T-helper 17 cell (primary cell): ENCODE results near the gene MARCHF3. TPM values are rescaled to one million over a fixed set of nuclear protein-coding genes. Genes with fewer than 3 reads are reported as not detected.
"Not testable (repeated sequence)": the region's sequence is repeated elsewhere in the genome, so short reads cannot be mapped to it uniquely, and the experiment has no call there.

ENCODE experiments used
- ATAC-seq: fragments of 150-1000 bp; cut with Tn5 transposase; 2 replicates; pipeline ENCODE4 v1.10.0; 2021; ENCODE audit warnings: mild to moderate bottlenecking, moderate library complexity
- DNase-seq, 3 donors: peaks; one replicate each; pipeline versions ENCODE4 v3.0.0 to v3.0.0-alpha.2; 2020 to 2021
- H3K9me3 ChIP-seq: one replicate; pipeline ENCODE4 v1.7.0; 2013; ENCODE audit warnings: low read length, mild to moderate bottlenecking; ENCODE audit not compliant: control insufficient read depth, poor library complexity, severe bottlenecking
- H3K27ac Mint-ChIP-seq: one replicate; pipeline ENCODE4 v1.8.0; 2022; ENCODE audit warnings: mild to moderate bottlenecking, moderate library complexity, mixed read lengths
- H3K27me3 Mint-ChIP-seq: one replicate; pipeline ENCODE4 v1.8.0; 2022; ENCODE audit warnings: mixed read lengths
- H3K36me3 Mint-ChIP-seq: one replicate; pipeline ENCODE4 v1.8.0; 2022; ENCODE audit warnings: low read depth, mixed read lengths
- H3K4me1 Mint-ChIP-seq: one replicate; pipeline ENCODE4 v1.8.0; 2022; ENCODE audit warnings: mild to moderate bottlenecking, mixed read lengths
- H3K4me3 Mint-ChIP-seq: one replicate; pipeline ENCODE4 v1.8.0; 2022; ENCODE audit warnings: mild to moderate bottlenecking, moderate library complexity, mixed read lengths
- total RNA-seq, 4 donors: library from RNA in 2 of 4; stranded (reverse) in 2 of 4; gene quantifications; one replicate each; pipeline ENCODE4 v1.2.3 and lab custom pipeline; 2022 to 2026

Gene MARCHF3
- total RNA-seq, 2 donors from 2014 or later: 6.6 to 8.4 TPM

DNA sequence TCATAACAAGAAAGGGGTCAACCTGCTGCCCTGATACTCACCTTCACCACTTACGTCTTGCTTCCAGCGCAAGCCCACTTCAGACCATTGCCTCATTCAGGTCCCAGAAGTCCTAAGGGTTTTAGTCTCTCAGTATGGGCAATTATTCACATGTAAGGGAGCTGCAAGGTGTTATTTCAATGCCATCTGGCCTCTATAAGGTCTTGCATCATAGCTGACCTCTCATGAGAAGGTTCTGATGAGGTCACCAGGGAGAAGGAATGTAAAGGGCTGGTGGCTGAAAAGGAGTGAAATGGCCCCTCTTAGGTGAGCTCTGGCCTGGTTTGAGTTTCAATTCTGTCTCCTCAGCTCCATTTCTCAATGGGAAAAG lies 1.5 kb upstream of the MARCHF3 start:
- H3K36me3 Mint-ChIP-seq: no peaks in the 10 kb centered on the region
- H3K27ac Mint-ChIP-seq: no peak overlapping the region
- DNase-seq: no peak
- H3K27me3 Mint-ChIP-seq: peaks cover 13% of the 10 kb centered on the region
- H3K4me3 Mint-ChIP-seq: peak overlapping the region; percentile 91
- no peak for ATAC-seq
- H3K4me1 Mint-ChIP-seq: peaks cover 21% of the 10 kb centered on the region
- H3K9me3 ChIP-seq: no peaks in the 10 kb centered on the region

DNA sequence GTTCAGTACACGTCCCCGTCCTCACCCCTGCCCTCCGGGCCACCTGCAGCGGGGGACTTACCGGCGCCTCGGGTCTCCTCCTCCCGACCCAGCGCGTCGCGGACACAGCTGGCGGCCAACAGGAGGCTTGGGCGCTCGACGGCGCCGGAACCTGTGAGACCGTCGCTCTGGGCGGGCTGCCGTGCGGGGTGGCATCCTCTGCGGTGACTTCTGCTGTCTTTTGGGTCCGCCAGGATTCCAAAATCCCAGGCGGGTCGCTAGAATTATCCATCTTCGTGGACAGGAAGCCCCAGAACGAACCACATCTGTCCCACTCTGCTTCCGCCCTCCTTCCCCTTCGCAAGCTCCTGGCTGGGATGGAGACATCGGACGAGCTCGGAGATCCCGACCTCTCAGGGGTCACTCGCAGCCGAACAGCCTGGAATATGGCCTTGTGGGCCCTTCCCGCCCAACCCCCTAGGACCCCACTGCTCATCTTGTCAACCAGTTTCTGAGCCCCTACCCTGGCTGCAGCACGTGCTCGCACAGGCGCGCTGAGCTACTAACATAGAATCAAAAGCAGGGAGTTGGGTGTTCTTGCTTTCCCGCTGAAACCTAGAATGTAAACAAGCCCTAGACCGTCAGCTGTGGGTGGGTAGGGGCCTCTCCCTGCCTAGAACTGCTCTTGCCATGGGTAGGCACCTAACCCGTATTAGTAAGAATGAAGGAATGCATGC lies 947 bp upstream of the MARCHF3 start:
- H3K4me1 Mint-ChIP-seq: peaks cover 21% of the 10 kb centered on the region
- no peaks in the 10 kb centered on the region for H3K36me3 Mint-ChIP-seq
- no peaks in the 10 kb centered on the region for H3K9me3 ChIP-seq
- ATAC-seq (no peak), DNase-seq (peak in 2 of 3 donors; percentile 16 to 18)
- peak overlapping the region; percentile 91 for H3K4me3 Mint-ChIP-seq
- H3K27ac Mint-ChIP-seq: peak overlapping the region; percentile 37
- peaks cover 13% of the 10 kb centered on the region for H3K27me3 Mint-ChIP-seq

DNA sequence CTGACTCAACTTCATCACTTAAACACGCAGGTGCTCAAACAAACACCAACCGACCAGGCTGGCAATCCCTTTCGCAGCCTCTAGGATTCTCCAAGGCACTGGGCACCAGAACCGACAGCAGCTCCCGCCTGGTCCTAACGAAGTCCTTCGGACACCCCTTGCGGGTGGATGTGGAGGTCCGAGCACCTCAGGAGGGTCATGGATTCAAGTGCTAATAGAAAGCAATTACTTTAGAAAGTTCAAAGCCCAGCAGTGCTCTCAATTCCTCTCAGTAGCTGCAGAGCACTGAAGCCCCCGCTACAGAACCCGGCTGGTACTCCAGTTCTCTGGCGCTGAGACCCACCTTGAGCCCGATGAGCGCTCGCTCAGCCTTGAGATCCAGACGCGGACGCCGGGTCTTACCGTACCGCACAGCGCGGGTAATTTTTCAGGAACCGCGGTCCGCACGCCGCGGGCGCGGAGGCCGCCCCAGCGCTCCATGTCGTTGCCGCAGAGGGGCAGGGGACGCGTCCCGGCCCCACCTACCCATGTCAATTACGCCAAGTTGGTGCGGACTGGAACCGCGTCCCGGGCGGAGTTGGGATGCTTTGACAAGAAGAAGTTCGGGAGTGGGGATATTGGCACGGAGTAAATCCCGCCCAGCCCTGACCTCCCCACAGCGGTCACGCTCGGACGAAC lies 638 bp downstream of the MARCHF3 start:
- Mint-ChIP-seq H3K4me1 (peaks cover 24% of the 10 kb centered on the region), H3K27ac (peak overlapping the region; percentile 37), H3K36me3 (no peaks in the 10 kb centered on the region), H3K4me3 (peak overlapping the region; percentile 91), H3K27me3 (peaks cover 13% of the 10 kb centered on the region)
- ATAC-seq (peak; percentile 12), DNase-seq (peak; percentile 15 to 22 (median 20))
- H3K9me3 ChIP-seq: no peaks in the 10 kb centered on the region

DNA sequence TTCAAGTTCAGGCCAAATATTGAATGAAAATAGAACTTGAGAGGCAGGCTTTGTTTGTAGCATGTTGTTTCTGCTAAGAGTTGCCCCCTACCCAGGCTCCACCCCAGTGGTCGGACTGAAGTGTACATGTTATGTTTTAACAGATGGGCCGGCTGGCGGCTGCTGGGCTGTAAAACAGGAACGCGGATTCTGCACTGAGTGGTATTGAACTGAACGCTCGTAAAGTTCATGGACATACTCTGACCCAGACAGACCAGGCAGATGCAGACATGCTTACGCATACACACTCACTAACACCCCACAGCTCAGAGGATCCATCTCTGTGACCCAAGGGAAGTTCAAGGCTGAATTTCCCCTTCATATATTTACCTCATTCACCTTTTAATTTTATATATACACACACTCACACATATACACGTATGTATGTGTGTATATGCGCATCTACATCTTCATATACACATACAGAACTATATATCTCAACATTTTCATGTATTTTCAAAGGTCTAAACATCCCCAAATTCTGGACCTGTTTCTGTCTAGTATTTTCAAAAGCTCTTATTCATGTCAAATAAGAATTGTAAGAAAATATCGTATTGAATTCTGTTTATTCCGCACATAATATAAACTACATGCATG lies 1.4 kb downstream of the MARCHF3 start:
- Mint-ChIP-seq H3K27ac (no peak overlapping the region), H3K4me1 (peaks cover 25% of the 10 kb centered on the region), H3K36me3 (no peaks in the 10 kb centered on the region), H3K27me3 (peaks cover 9% of the 10 kb centered on the region), H3K4me3 (peak overlapping the region; percentile 91)
- H3K9me3 ChIP-seq: no peaks in the 10 kb centered on the region
- no peak for DNase-seq
- no peak for ATAC-seq

DNA sequence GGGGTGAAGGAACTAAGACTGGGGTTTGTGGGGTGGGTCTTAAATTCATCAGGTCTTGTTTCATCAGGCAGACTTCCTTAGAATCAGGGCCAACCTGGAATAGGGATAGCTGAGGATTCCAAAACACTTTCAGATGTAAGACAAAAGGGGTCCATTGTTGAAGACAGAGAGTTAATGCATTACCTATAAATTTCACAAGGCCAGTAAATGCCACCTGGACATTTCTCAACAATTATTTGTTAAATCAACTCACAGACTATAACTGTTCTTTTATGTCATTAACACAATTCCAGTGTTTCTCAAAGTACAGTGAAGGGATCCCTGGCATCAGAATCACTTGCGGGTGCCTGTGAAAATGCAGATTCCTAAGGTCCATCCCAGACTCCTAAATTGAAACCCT lies 2.8 kb downstream of the MARCHF3 start:
- Mint-ChIP-seq H3K36me3 (no peaks in the 10 kb centered on the region), H3K4me3 (no peak overlapping the region), H3K4me1 (peaks cover 26% of the 10 kb centered on the region), H3K27ac (no peak overlapping the region), H3K27me3 (peaks cover 6% of the 10 kb centered on the region)
- no peaks in the 10 kb centered on the region for H3K9me3 ChIP-seq
- ATAC-seq (no peak), DNase-seq (no peak)

DNA sequence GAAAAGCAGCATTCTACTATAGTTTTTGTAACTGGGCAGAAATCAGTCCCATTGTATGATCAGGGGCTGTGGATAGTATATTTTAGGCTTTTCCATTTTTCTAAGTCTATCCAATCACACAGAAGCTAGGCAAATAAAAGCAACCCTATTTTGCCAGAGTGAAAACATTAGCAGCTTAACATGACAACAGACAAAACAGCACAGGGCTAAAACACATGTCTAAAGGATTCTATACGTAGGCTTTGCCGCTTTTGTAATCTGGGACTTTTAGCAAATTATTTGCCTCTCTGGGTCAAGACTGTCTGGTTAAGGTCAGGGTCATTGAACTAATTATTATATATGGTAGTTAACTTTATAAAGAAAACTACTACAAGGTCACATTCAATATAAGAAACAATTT lies 4.2 kb downstream of the MARCHF3 start:
- ATAC-seq (no peak), DNase-seq (no peak)
- H3K27ac Mint-ChIP-seq: no peak overlapping the region
- H3K27me3 Mint-ChIP-seq: no peaks in the 10 kb centered on the region
- no peak overlapping the region for H3K4me3 Mint-ChIP-seq
- no peaks in the 10 kb centered on the region for H3K9me3 ChIP-seq
- H3K36me3 Mint-ChIP-seq: peaks cover 2% of the 10 kb centered on the region
- H3K4me1 Mint-ChIP-seq: peaks cover 19% of the 10 kb centered on the region

DNA sequence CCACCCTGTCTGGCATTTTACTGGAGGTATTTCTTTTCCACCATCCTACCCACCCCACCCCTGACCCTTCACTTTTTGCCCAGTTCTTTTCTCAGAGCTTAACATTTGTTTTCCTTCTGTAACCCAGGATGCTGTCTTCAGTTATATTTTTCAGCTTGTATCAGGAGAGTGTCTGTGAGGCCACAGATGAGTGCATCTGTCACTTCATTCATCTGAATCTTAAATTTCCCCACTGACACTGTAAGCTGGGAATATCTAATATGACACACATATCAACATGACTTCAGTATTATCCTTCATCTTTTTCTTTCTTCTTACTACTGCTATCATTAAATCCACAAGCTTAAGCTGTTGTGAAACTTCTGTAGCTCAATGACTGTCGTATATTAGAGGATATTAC lies 4.9 kb downstream of the MARCHF3 start:
- no peaks in the 10 kb centered on the region for H3K9me3 ChIP-seq
- Mint-ChIP-seq H3K36me3 (peaks cover 2% of the 10 kb centered on the region), H3K27me3 (no peaks in the 10 kb centered on the region), H3K4me1 (peaks cover 19% of the 10 kb centered on the region), H3K4me3 (no peak overlapping the region), H3K27ac (peak overlapping the region; percentile 6)
- no peak for DNase-seq
- ATAC-seq: no peak

DNA sequence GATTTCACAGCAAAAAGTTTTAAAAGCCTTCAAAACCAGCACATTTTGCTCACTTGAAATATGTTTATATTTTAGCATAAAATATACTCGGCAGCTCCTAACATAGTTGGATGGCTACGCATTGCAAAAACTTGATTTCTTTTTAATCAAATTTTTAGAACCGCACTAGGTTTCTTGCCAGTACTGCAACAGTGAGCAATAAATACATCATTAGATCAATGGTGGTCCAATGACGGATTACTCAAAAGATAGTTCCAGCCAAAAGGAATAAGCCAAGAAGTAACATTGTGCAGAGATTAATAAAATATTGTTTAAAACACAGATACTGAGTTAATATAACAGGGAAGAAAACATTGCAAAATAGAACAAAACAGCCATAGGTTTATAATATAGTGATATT lies 5.5 kb downstream of the MARCHF3 start:
- peaks cover 2% of the 10 kb centered on the region for H3K36me3 Mint-ChIP-seq
- DNase-seq: no peak
- no peak overlapping the region for H3K4me3 Mint-ChIP-seq
- H3K27me3 Mint-ChIP-seq: no peaks in the 10 kb centered on the region
- H3K4me1 Mint-ChIP-seq: peaks cover 22% of the 10 kb centered on the region
- no peak for ATAC-seq
- no peaks in the 10 kb centered on the region for H3K9me3 ChIP-seq
- no peak overlapping the region for H3K27ac Mint-ChIP-seq

DNA sequence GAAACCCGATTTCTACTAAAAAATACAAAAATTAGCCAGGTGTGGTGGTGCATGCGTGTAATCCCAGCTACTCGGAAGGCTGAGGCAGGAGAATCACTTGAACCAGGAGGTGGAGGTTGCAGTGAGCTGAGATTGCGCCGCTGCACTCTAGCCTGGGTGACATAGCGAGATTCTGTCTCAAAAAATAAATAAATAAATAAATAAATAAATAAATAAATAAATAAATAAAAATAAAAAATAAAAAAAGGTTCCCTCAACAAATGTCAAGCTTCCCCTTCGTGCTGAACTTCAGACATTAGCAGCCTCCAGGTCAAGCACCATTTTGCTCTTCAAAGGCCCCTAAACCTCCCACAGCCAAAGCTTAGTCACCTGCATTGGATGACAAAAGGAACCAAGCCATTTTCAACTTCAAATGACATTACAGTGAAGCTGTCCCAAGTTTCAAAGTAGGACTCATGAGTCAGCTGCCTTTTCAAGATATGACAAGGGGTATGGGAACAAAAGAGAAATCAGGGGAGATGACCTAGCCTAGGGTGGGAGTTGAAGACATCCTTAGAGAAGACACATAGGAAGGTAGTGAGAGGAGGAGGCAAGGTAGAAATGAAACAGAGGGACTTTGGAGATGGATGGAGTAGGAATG lies 6.7 kb downstream of the MARCHF3 start:
- not testable (repeated sequence) for DNase-seq, H3K9me3 ChIP-seq, H3K4me3 Mint-ChIP-seq, H3K27me3 Mint-ChIP-seq, ATAC-seq, H3K36me3 Mint-ChIP-seq, H3K27ac Mint-ChIP-seq
- H3K4me1 Mint-ChIP-seq: peaks cover 13% of the 10 kb centered on the region

DNA sequence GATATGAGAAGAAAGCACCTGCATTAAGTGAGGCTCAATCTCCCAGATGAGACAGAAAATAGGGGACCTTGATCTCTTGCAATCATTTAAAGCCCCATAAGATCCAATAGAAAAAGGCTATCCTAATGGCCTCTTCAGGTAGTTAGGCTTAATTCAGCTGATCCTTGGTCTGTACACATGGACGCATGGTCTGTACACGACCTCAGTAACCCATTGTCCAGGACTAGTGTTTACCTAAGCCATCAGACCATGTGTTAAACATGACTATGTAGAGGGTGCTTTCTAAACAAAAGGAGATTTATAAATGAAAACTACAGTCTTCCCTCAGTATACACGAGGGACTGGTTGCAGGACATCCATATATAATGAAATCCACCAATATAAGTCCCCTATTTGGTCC lies 7.5 kb downstream of the MARCHF3 start:
- H3K36me3 Mint-ChIP-seq: peaks cover 2% of the 10 kb centered on the region
- DNase-seq (no peak), ATAC-seq (no peak)
- H3K27ac Mint-ChIP-seq: no peak overlapping the region
- H3K27me3 Mint-ChIP-seq: no peaks in the 10 kb centered on the region
- H3K9me3 ChIP-seq: no peaks in the 10 kb centered on the region
- H3K4me3 Mint-ChIP-seq: no peak overlapping the region
- H3K4me1 Mint-ChIP-seq: peaks cover 11% of the 10 kb centered on the region

DNA sequence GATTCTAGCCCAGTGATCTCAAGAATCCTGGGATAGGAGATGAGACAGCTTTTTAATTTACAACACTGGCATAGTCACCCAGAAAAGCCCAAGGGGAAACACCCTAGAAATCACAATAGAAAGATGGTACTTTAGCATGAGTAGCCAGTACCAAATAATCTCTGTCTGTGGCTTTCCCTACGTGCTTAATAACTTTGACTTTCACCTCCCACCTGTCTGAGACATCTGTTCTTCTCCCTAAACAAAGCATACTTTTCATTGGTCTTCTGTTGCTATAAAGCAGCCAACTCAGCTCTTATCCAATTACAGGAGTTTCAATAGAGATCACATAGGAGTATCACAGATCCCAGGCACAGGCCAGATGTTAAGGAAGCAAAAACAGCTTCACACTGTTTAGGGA lies 10.4 kb downstream of the MARCHF3 start:
- Mint-ChIP-seq H3K36me3 (peaks cover 2% of the 10 kb centered on the region), H3K4me3 (no peak overlapping the region), H3K4me1 (peaks cover 12% of the 10 kb centered on the region), H3K27me3 (no peaks in the 10 kb centered on the region), H3K27ac (no peak overlapping the region)
- H3K9me3 ChIP-seq: no peaks in the 10 kb centered on the region
- ATAC-seq (no peak), DNase-seq (no peak)

DNA sequence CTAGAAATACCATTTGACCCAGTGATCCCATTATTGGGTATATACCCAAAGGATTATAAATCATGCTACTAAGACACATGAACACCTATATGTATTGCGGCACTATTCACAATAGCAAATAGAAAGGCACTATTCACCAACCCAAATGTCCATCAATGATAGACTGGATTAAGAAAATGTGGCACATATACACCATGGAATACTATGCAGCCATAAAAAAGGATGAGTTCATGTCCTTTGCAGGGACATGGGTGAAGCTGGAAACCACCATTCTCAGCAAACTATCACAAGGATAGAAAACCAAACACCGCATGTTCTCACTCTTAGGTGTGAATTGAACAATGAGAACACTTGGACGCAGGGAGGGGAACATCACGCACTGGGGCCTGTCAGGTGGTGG lies 13.6 kb downstream of the MARCHF3 start:
- not testable (repeated sequence) for H3K27ac Mint-ChIP-seq, H3K9me3 ChIP-seq, H3K36me3 Mint-ChIP-seq, DNase-seq, ATAC-seq, H3K4me3 Mint-ChIP-seq
- H3K4me1 Mint-ChIP-seq: peaks cover 19% of the 10 kb centered on the region
- H3K27me3 Mint-ChIP-seq: peaks cover 11% of the 10 kb centered on the region

DNA sequence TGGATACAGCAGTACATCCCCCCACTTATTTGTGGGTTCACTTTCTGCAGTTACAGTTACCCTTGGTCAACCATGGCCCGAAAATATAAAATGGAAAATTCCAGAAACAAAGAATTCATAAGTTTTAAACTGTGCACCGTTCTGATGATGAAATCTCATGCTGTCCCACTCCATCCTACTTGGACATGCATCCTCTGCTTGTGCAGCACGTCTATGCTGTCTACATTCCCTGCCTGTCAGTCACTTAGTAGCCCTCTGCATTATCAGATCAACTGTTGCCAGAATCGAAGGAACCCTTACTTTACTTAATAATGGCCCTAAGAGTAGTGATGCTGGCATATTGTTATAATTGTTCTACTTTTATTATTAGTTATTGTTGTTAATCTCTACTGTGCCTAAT lies 14.6 kb downstream of the MARCHF3 start:
- Mint-ChIP-seq H3K27me3 (peaks cover 11% of the 10 kb centered on the region), H3K36me3 (no peaks in the 10 kb centered on the region), H3K4me1 (peaks cover 19% of the 10 kb centered on the region), H3K4me3 (no peak overlapping the region), H3K27ac (no peak overlapping the region)
- no peak for ATAC-seq
- no peak for DNase-seq
- H3K9me3 ChIP-seq: no peaks in the 10 kb centered on the region
